K562 (cell line): ENCODE results near the gene NR6A1. TPM values are rescaled to one million over a fixed set of nuclear protein-coding genes. Genes with fewer than 3 reads are reported as not detected.

Experiments used
- ATAC-seq: fragments of 200-7000 bp; cut with Tn5 transposase; 3 replicates; pipeline ENCODE4 v1.9.1; 2020; ENCODE audit warnings: moderate library complexity
- BruUV-seq: library from RNA; stranded (reverse); fragments of 400-500 nt; replicated peaks from 2 replicates; lab custom pipeline; 2021; lab: Mats Ljungman, UMichigan
- CTCF ChIA-PET: fragments of 300-600 bp; formaldehyde crosslinking; extraction: SDS; loops from one replicate; lab custom pipeline; 2021; ENCODE audit warnings: low intra/inter-chr PET ratio; lab: Yijun Ruan, JAX
- POLR2A ChIA-PET: fragments of 300-600, 350-650 bp; sonication (Branson Sonifier 250); formaldehyde crosslinking; extraction: SDS; loops from one replicate; lab custom pipeline; 2021; ENCODE audit warnings: antibody characterized with exemption, inconsistent platforms; lab: Yijun Ruan, JAX
- DNase-seq, 4 experiments: peaks; one replicate each; pipeline versions ENCODE4 v3.0.0 to v3.0.0-alpha.2; 2011 to 2018; ENCODE audit warnings: low spot score in 3 of 4, mixed read lengths in 3 of 4; ENCODE audit errors: extremely low read depth in 1 of 4
- FAIRE-seq: peaks from 2 replicates; lab custom pipeline; 2011; peaks lifted over from hg19 to GRCh38; lab: Jason Lieb, UNC
- H2AFZ ChIP-seq: 2 replicates; pipeline ENCODE4 v1.6.0; 2011; ENCODE audit warnings: low read depth, low read length, control low read depth, inconsistent platforms
- H3K27ac ChIP-seq: fragments of 200-600 bp; 3 replicates; pipeline ENCODE4 v1.8.0; 2011; ENCODE audit warnings: low read depth, mild to moderate bottlenecking, control low read depth, inconsistent platforms, low read length, moderate library complexity, mixed read lengths; ENCODE audit errors: extremely low read depth
- H3K27me3 ChIP-seq, 2 experiments: fragments of 300-600 bp in 1 of 2; 2 replicates in 1 of 2; 3 replicates in 1 of 2; pipeline versions ENCODE4 v1.6.0 to v1.8.0; 2011; ENCODE audit warnings: inconsistent platforms in 2 of 2, low read length in 2 of 2, mild to moderate bottlenecking in 1 of 2, mixed read lengths in 1 of 2, moderate library complexity in 1 of 2; ENCODE audit not compliant: control insufficient read depth in 2 of 2, insufficient read depth in 2 of 2
- H3K36me3 ChIP-seq: fragments of 300-600 bp; 3 replicates; pipeline ENCODE4 v1.8.0; 2011; ENCODE audit warnings: mild to moderate bottlenecking, low read length, inconsistent platforms; ENCODE audit not compliant: control insufficient read depth, insufficient read depth
- H3K4me1 ChIP-seq, 2 experiments: fragments of 200-600 bp in 1 of 2; replicated peaks in 1 of 2; 2 replicates in 1 of 2; 3 replicates in 1 of 2; pipeline versions ENCODE4 v1.5.1 to v1.8.0; 2011; ENCODE audit warnings: inconsistent platforms in 2 of 2, low read length in 2 of 2, mild to moderate bottlenecking in 1 of 2, mixed read lengths in 1 of 2, moderate library complexity in 1 of 2; ENCODE audit not compliant: control insufficient read depth in 2 of 2, insufficient read depth in 2 of 2
- H3K4me2 ChIP-seq: 2 replicates; pipeline ENCODE4 v1.6.1; 2011; ENCODE audit warnings: low read length, control low read depth, inconsistent platforms, mixed read lengths; ENCODE audit not compliant: insufficient read depth
- H3K4me3 ChIP-seq: fragments of 200-600 bp; sonication (generic), shearing (Covaris generic); 2 replicates; pipeline ENCODE4 v1.5.1; 2016; ENCODE audit warnings: control low read depth, inconsistent platforms
- H3K79me2 ChIP-seq: fragments of 200-600 bp; 3 replicates; pipeline ENCODE4 v1.8.0; 2011; ENCODE audit warnings: low read length, inconsistent platforms; ENCODE audit not compliant: control insufficient read depth, insufficient read depth
- H3K9ac ChIP-seq, 2 experiments: 2 replicates each; pipeline versions ENCODE4 v1.6.0 to v1.6.1; 2011; ENCODE audit warnings: low read depth in 2 of 2, low read length in 2 of 2, control low read depth in 1 of 2, inconsistent platforms in 1 of 2, mild to moderate bottlenecking in 1 of 2, mixed read lengths in 1 of 2; ENCODE audit not compliant: insufficient read depth in 1 of 2
- H3K9me1 ChIP-seq: one replicate; pipeline ENCODE4 v1.6.0; 2011; ENCODE audit warnings: inconsistent platforms, mild to moderate bottlenecking, low read length, moderate library complexity; ENCODE audit not compliant: control insufficient read depth, insufficient read depth
- H3K9me3 ChIP-seq: replicated peaks from 2 replicates; pipeline ENCODE4 v1.5.1; 2011; ENCODE audit warnings: low read depth, low read length, inconsistent platforms; ENCODE audit not compliant: control insufficient read depth, insufficient read depth
- H4K20me1 ChIP-seq: replicated peaks from 2 replicates; pipeline ENCODE4 v1.6.1; 2011; ENCODE audit warnings: low read length, inconsistent platforms, mixed read lengths; ENCODE audit not compliant: control insufficient read depth, insufficient read depth
- EWSR1 ChIP-seq: fragments of 450-650 bp; IDR thresholded peaks from 2 replicates; pipeline ENCODE4 v1.6.1; 2018; ENCODE audit warnings: borderline replicate concordance, mild to moderate bottlenecking, low read depth, moderate library complexity; ENCODE audit not compliant: partially characterized antibody
- FOXA1 ChIP-seq: fragments of 450-650 bp; IDR thresholded peaks from 2 replicates; pipeline ENCODE4 v1.6.1; 2016; ENCODE audit warnings: mild to moderate bottlenecking, borderline replicate concordance
- HINFP ChIP-seq: fragments of 450-650 bp; conservative IDR thresholded peaks from 2 replicates; pipeline ENCODE4 v1.6.1; 2016; ENCODE audit warnings: missing genetic modification characterization, low read depth, mild to moderate bottlenecking, control low read depth, missing compliant biosample characterization
- SAP30 ChIP-seq: fragments of 200-600 bp; sonication (generic); IDR thresholded peaks from 2 replicates; pipeline ENCODE4 v1.6.1; 2012; ENCODE audit warnings: borderline replicate concordance, low read depth, mild to moderate bottlenecking, moderate library complexity, low read length, control low read depth, inconsistent platforms; ENCODE audit not compliant: insufficient read depth, poor library complexity, severe bottlenecking
- SRSF1 ChIP-seq: fragments of 200-400 bp; formaldehyde crosslinking; IDR thresholded peaks from 2 replicates; pipeline ENCODE4 v1.6.1; 2017; ENCODE audit warnings: mild to moderate bottlenecking, low read depth, low read length, moderate library complexity
- ZMIZ1 ChIP-seq, 2 experiments: fragments of 150-350 bp in 1 of 2; IDR thresholded peaks; 2 replicates each; pipeline ENCODE4 v1.6.1; 2012 to 2016; ENCODE audit warnings: low read depth in 2 of 2, low read length in 2 of 2, mild to moderate bottlenecking in 1 of 2, moderate library complexity in 1 of 2
- ZNF384 ChIP-seq: IDR thresholded peaks from 2 replicates; pipeline ENCODE4 v1.6.1; 2012; ENCODE audit warnings: low read depth, low read length, improper control_type of control experiment
- WGBS: fragments of 100-300 bp; shearing (Covaris generic); methylation state at CpG from one replicate; pipeline ENCODE4 v1.1.6; 2016; ENCODE audit warnings: low coverage, mixed read lengths; ENCODE audit not compliant: insufficient coverage; ENCODE audit errors: missing lambda C conversion rate; 5-methylcytosine and 5-hydroxymethylcytosine counted together
- in situ Hi-C: fragments of 300-500 bp; cut with MboI; formaldehyde crosslinking; loops from 4 replicates; pipeline ENCODE4 v1.15.0; 2018; ENCODE audit warnings: inconsistent platforms, mixed read lengths
- intact Hi-C: fragments of 100-400 bp; cut with micrococcal nuclease; formaldehyde crosslinking; loops from 2 replicates; pipeline ENCODE4 v1.14.2; 2022
- polyA plus RNA-seq, 8 experiments: library from polyadenylated mRNA; depleted of rRNA in 4 of 8; stranded (reverse) in 5 of 8; unstranded in 3 of 8; fragments of >200 nt; fragmentation: Nextera tagmentation in 2 of 8; fragmentation: Illumina TruSeq in 1 of 8; extraction: Ambion mirVana in 2 of 8; extraction: Trizol in 1 of 8; gene quantifications; 2 replicates each; pipeline versions ENCODE4 v1.2.1 to v1.2.3, GENCODE V29; 2011 to 2014; ENCODE audit warnings: inconsistent platforms in 1 of 8, missing spikeins in 1 of 8
- total RNA-seq, 7 experiments: library from RNA; depleted of rRNA in 6 of 7; stranded (reverse); fragments of >200 nt in 6 of 7; fragmentation: Illumina TruSeq in 2 of 7; extraction: Trizol in 2 of 7; gene quantifications; 2 replicates each; pipeline versions ENCODE4 v1.2.1 to v1.2.3, GENCODE V29; 2011 to 2021; ENCODE audit warnings: low replicate concordance in 1 of 7
- TF ChIP-seq, protein P1 (sequence below): sonication (generic); formaldehyde crosslinking; IDR thresholded peaks from 2 replicates; pipeline ENCODE4 v1.8.1; 2022; ENCODE audit warnings: missing genetic modification reagents
- TF ChIP-seq, protein P2 (sequence below): sonication (generic); formaldehyde crosslinking; IDR thresholded peaks from 2 replicates; pipeline ENCODE4 v1.5.0; 2020; ENCODE audit warnings: missing genetic modification reagents

The NR6A1 gene
- total and polyA plus RNA-seq, 9 of the 15 experiments (the other 6 are each of a cell fraction or from before 2014, with no cell fraction given) = 9.7 to 55.4 (median 28.3) TPM

GRCh38 chr9:124765439-124765835 lies 5.7 kb downstream of the NR6A1 start:
- DNase-seq (no peak), ATAC-seq (no peak)
- Histone ChIP-seq H2AFZ (no peak overlapping the region), H3K27me3 (no peaks in the 10 kb centered on the region)
- in situ Hi-C loops = no loop called here
- intact Hi-C loops = loop anchor here (2.0 kb wide), 1 partner anchor 53 kb away; no protein-coding TSS in a partner anchor
- BruUV-seq = no TSS peak
- no peak for TF ChIP-seq FOXA1
- no peak for TF ChIP-seq ZMIZ1 (IDR thresholded peaks at IDR 0.05; ENCODE audit: low read depth in 2 of 2, low read length in 2 of 2)
- TF ChIP-seq HINFP (tag) = no peak
- no peak for TF ChIP-seq SAP30
- TF ChIP-seq, protein P1, sequence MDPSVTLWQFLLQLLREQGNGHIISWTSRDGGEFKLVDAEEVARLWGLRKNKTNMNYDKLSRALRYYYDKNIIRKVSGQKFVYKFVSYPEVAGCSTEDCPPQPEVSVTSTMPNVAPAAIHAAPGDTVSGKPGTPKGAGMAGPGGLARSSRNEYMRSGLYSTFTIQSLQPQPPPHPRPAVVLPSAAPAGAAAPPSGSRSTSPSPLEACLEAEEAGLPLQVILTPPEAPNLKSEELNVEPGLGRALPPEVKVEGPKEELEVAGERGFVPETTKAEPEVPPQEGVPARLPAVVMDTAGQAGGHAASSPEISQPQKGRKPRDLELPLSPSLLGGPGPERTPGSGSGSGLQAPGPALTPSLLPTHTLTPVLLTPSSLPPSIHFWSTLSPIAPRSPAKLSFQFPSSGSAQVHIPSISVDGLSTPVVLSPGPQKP (CRISPR knock-in tag) = no peak
- TF ChIP-seq, protein P2, sequence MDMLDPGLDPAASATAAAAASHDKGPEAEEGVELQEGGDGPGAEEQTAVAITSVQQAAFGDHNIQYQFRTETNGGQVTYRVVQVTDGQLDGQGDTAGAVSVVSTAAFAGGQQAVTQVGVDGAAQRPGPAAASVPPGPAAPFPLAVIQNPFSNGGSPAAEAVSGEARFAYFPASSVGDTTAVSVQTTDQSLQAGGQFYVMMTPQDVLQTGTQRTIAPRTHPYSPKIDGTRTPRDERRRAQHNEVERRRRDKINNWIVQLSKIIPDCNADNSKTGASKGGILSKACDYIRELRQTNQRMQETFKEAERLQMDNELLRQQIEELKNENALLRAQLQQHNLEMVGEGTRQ (CRISPR knock-in tag) = no peak
- TF ChIP-seq SRSF1 = no peak
- TF ChIP-seq EWSR1 = no peak
- no peak for TF ChIP-seq ZNF384
- TF ChIP-seq, all 486 proteins: peak for 0
- H3K9ac ChIP-seq = no peak overlapping the region
- no peak overlapping the region for H3K4me3 ChIP-seq
- ChIA-PET POLR2A (interaction anchor here (1.1 to 1.4 kb wide), 6 partner anchors 14 to 97 kb away, joined by 3 to 6 read pairs (median 5); partner anchors contain the start of genes ARPC5L and RPL35), CTCF (interaction anchor here (0.5 to 3.0 kb wide), 2 partner anchors 54 to 250 kb away, joined by 3 to 22 read pairs; no protein-coding TSS in a partner anchor)
- no peaks in the 10 kb centered on the region for H3K9me3 ChIP-seq
- FAIRE-seq = no peak
- H3K4me1 ChIP-seq = peaks cover 6 to 28% of the 10 kb centered on the region in 2 experiments; a peak in 4 of 5 replicates
- H3K79me2 ChIP-seq = peaks cover 99% of the 10 kb centered on the region
- peaks cover 6% of the 10 kb centered on the region; the same call in 1 of the 2 replicates for H4K20me1 ChIP-seq
- 61% methylated on average over 6 of the region's 6 CpGs for WGBS
- no peak overlapping the region for H3K4me2 ChIP-seq
- no peaks in the 10 kb centered on the region for H3K9me1 ChIP-seq
- H3K36me3 ChIP-seq = 0 out of 3 replicates have a peak, but pooled peaks cover 2% of the 10 kb centered on the region
- H3K27ac ChIP-seq = no peak overlapping the region
